ENCODE data around the gene ADAMTS12.

DNA sequence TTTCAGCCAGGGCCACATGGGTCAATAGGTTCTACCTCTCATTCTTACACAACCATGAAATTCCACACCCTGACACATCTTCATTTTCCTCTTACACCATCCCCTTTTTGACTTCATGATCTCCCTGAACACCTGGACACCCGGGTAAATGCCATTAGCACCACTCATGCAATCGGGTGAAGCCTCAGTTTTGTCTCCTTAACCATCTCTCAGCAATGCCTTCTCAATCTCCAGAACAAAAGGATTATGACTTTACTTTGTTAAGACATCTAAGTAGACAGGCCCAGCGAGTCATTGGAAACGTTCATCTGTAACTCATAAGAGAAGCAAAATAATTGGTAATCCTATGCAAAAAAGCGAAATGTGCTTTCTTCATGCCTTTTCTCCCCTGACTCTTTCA lies 49.9 kb downstream of the ADAMTS12 start:
- no peak for TF ChIP-seq POLR2A (IDR thresholded peaks at IDR 0.05)
- TF ChIP-seq, protein P1, sequence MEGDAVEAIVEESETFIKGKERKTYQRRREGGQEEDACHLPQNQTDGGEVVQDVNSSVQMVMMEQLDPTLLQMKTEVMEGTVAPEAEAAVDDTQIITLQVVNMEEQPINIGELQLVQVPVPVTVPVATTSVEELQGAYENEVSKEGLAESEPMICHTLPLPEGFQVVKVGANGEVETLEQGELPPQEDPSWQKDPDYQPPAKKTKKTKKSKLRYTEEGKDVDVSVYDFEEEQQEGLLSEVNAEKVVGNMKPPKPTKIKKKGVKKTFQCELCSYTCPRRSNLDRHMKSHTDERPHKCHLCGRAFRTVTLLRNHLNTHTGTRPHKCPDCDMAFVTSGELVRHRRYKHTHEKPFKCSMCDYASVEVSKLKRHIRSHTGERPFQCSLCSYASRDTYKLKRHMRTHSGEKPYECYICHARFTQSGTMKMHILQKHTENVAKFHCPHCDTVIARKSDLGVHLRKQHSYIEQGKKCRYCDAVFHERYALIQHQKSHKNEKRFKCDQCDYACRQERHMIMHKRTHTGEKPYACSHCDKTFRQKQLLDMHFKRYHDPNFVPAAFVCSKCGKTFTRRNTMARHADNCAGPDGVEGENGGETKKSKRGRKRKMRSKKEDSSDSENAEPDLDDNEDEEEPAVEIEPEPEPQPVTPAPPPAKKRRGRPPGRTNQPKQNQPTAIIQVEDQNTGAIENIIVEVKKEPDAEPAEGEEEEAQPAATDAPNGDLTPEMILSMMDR (IDR thresholded peaks at IDR 0.05), result no peak
